Muscle of leg (tissue), 11 donors: ENCODE measurements around the gene BLTP3B. TPM values are rescaled to one million over a fixed set of nuclear protein-coding genes. Genes with fewer than 3 reads are reported as not detected.

ENCODE experiments used
- DNase-seq: peaks from one replicate; pipeline ENCODE4 v3.0.0; 2013
- H3K27ac ChIP-seq: one replicate; pipeline ENCODE4 v1.5.1; 2013; ENCODE audit warnings: mild to moderate bottlenecking, low read length, control low read depth
- H3K27me3 ChIP-seq: one replicate; pipeline ENCODE4 v1.6.1; 2013; ENCODE audit warnings: low read length; ENCODE audit not compliant: control insufficient read depth, insufficient read depth
- H3K36me3 ChIP-seq: one replicate; pipeline ENCODE4 v1.6.1; 2013; ENCODE audit warnings: low read length; ENCODE audit not compliant: control insufficient read depth, insufficient read depth
- H3K4me1 ChIP-seq: one replicate; pipeline ENCODE4 v1.6.1; 2013; ENCODE audit warnings: low read length; ENCODE audit not compliant: control insufficient read depth, insufficient read depth
- H3K4me3 ChIP-seq: one replicate; pipeline ENCODE4 v1.5.1; 2013; ENCODE audit warnings: low read length, control low read depth
- H3K9me3 ChIP-seq: replicated peaks from 2 replicates; pipeline ENCODE4 v1.6.1; 2013; ENCODE audit warnings: low read depth, low read length; ENCODE audit not compliant: control insufficient read depth
- whole genome bisulfite sequencing: methylation state at CpG from one replicate; pipeline ENCODE4 v1.1.5; 2013; ENCODE audit warnings: missing lambda C conversion rate; ENCODE audit not compliant: insufficient coverage; 5-methylcytosine and 5-hydroxymethylcytosine counted together
- polyA plus RNA-seq, 8 donors: library from polyadenylated mRNA; unstranded; fragments of 120-200 nt; gene quantifications; one replicate each; pipeline versions ENCODE4 v1.2.1 to v1.2.3, GENCODE V29; 2013; ENCODE audit warnings: inconsistent platforms in 1 of 8, low replicate concordance in 1 of 8; ENCODE audit not compliant: insufficient read length in 8 of 8, insufficient read depth in 1 of 8
- total RNA-seq: library from RNA; stranded (reverse); fragments of 120-200 nt; gene quantifications from one replicate; pipeline ENCODE4 v1.2.4, GENCODE V29; 2013

The BLTP3B gene
- total and polyA plus RNA-seq, 9 donors, result 10.6 to 20.7 (median 13.3) TPM

DNA sequence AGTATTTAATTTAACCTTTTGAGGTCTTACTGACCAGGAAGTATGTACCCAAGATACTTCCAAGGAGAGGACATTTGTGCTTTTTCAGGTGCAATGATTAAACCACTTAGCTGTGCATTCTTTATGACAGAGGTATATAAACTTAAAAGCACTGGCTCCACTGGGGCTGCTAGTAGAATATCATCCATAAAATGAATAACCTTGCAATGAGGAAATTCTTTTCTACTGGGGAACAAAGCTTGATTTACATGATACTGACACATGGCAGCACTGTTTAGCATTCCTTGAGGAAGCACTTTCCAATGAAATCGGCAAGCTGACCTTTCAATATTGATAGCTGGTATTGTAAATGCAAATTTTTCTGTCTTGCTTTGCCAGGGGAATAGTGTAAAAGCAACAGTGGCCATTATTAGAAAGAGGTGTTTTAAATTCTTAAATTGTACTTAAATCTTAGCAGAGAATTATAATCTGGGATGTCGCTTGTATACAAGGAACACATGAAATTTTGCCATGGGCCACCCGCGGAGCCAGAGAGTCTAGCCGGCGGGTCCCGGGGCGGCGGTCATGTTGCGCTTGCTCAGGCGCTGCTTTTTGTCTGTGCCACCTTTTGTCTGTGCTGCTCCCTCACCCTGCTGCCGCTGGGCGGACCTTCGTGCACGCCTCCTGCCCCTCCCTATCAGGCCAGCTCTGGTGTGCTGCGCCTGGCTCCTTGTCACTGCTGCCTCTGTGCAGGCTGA is 20.9 kb upstream of the BLTP3B start:
- peak; percentile 73 for DNase-seq
- H3K9me3 ChIP-seq, result no peaks in the 10 kb centered on the region
- no peak overlapping the region for H3K27ac ChIP-seq
- H3K36me3 ChIP-seq, result no peaks in the 10 kb centered on the region
- peaks cover 24% of the 10 kb centered on the region for H3K4me1 ChIP-seq
- peak overlapping the region; percentile 15 for H3K4me3 ChIP-seq
- WGBS, result 3% methylated on average over 16 of the region's 16 CpGs
- peaks cover 4% of the 10 kb centered on the region for H3K27me3 ChIP-seq

DNA sequence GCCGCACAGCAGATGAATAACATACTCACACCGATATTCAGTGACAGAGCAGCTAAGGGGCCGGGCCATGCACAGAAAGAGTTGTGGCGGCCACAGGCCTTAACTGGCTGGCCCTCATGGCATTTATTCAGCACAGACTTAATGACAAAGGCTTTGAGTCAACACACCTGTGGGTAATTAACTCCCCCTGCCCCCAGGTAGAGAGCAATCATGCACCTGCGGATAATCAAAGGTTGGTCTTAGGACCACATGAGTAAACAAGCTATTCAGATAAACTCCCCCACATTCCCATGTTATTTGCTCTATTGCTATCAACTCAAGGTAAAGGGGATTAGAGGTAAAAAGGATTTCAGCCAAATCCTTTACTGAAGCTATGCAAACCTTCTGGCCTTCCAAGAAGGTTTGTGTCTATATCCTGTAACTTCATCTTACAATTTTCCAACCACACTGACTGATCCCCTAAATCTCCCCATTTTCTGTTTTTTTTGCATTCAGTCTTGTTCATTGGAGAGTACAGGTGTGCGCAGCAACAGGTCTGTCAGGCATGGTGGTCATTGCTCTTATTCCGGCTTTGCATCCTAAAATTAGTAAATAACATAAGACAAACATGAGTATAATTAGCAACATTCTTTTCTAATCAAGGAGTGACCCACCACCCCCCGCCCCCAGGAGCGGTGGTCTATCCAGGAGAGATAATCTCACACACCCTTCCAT is 16.9 kb upstream of the BLTP3B start:
- no peak overlapping the region for H3K4me3 ChIP-seq
- peaks cover 4% of the 10 kb centered on the region for H3K27me3 ChIP-seq
- 100% methylated on average over 3 of the region's 9 CpGs for WGBS
- H3K27ac ChIP-seq, result no peak overlapping the region
- no peak for DNase-seq
- no peaks in the 10 kb centered on the region for H3K36me3 ChIP-seq
- no peaks in the 10 kb centered on the region for H3K9me3 ChIP-seq
- H3K4me1 ChIP-seq, result peaks cover 26% of the 10 kb centered on the region

DNA sequence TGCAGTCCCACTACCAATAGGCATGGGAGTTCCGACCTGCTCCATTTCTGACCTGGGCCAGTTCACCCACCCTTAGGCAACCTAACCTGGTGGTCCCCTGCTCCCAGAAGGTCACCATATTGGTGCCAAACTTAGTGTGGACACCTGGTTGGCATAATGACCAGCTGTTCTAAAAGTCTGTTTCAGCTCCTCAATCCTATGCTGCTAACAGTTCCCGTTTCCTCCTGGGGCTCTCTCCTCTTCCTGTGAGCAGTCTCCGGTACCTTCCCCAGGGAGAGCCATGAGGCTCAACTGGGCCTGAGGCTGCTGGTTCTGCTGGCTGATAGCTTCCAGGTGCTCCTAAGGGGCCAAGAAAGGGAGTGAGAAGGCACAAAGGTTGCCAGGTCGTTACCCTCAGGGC is 15.9 kb upstream of the BLTP3B start:
- no peaks in the 10 kb centered on the region for H3K9me3 ChIP-seq
- 90% methylated on average over 2 of the region's 4 CpGs for WGBS
- no peak for DNase-seq

GRCh38 chr12:100157427-100157821 is 14.8 kb upstream of the BLTP3B start:
- Histone ChIP-seq H3K27ac (peak overlapping the region; percentile 6), H3K4me3 (no peak overlapping the region), H3K27me3 (no peaks in the 10 kb centered on the region), H3K4me1 (peaks cover 19% of the 10 kb centered on the region), H3K36me3 (no peaks in the 10 kb centered on the region), H3K9me3 (no peaks in the 10 kb centered on the region)
- no peak for DNase-seq
- 86% methylated on average over 7 of the region's 8 CpGs for WGBS

More for the DNA sequence above, 15.9 kb upstream of the BLTP3B start:
- Histone ChIP-seq H3K4me3 (no peak overlapping the region), H3K36me3 (no peaks in the 10 kb centered on the region), H3K27ac (no peak overlapping the region), H3K27me3 (no peaks in the 10 kb centered on the region), H3K4me1 (peaks cover 19% of the 10 kb centered on the region)

DNA sequence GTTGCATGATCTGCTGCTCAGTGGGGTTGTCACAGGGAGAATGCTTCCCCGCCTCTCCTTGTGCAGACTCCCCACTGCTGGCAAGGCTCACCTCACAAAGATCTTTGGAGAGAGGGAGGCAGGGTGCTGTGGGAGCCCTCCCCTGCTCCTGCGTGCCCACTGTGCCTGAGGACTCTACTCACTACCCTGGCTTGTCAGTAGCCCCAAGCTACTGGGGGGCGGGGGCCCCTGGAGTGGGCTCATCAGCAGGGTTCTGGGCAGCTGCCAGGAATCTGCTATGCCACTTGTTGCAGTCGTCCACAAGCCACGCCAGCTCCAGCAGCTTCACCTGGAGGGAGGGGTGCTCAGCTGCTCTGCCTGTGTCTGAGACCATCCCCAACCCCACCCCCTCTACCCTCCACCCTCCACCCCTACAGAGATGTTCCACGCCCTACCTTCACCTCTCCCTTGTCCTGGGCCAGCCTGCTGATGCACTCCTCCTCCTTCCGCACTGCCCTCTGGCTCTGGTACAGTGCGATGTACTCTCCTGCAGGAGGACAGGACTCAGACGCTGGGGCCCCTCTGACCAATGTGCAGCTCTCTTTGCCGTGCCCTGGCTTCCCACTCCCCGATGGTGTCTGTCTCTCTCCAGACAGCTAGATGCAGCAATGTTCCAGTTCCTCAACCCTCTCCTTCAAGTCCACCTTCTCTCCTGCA is 14.2 kb upstream of the BLTP3B start:
- H3K27me3 ChIP-seq, result no peaks in the 10 kb centered on the region
- H3K4me1 ChIP-seq, result peaks cover 19% of the 10 kb centered on the region
- peak overlapping the region; percentile 6 for H3K27ac ChIP-seq
- DNase-seq, result no peak
- no peak overlapping the region for H3K4me3 ChIP-seq
- H3K9me3 ChIP-seq, result no peaks in the 10 kb centered on the region
- 77% methylated on average over 9 of the region's 11 CpGs for WGBS
- no peaks in the 10 kb centered on the region for H3K36me3 ChIP-seq

DNA sequence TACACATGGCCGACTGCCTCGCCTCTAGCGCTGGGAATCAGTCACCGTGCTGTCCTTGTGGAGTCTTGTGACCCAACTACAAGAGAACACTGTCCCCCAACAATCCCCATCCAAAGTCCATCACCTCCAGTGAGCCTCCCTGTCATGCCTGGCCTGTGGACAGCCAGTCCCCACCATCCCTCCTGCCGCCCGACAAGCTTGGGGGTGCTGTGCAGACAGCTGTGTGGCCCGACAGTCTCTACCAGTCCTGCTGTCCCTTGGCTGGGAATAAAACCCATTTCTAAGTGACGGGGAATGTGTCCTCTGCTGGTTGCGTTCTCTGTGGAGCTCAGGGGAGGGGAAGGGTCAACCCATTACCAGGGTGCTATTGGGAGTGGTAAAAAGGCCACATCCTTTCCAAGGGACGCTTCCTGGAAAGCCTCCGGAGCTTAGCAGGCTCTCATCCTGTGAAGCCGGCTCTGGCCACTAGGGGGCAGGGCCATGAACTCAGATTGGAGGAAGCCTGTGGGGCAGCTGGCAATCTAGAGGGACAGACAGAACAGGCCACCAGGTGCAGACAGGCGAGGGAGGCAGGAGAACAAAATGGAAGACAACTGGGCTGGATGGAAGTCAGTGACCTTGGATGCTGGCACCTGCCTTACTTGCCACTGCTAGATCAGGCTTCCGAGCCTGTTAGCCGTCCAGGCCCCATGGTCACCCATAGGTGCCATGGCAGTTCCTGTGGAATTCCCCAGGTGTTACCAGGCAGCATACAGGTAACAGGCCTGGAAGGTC is 12.0 kb upstream of the BLTP3B start:
- Histone ChIP-seq H3K4me1 (peaks cover 19% of the 10 kb centered on the region), H3K9me3 (no peaks in the 10 kb centered on the region), H3K27me3 (no peaks in the 10 kb centered on the region), H3K27ac (no peak overlapping the region), H3K36me3 (no peaks in the 10 kb centered on the region), H3K4me3 (no peak overlapping the region)
- 57% methylated on average over 12 of the region's 15 CpGs for WGBS
- peak; percentile 42 for DNase-seq

- no peak overlapping the region for H3K4me3 ChIP-seq
- H3K9me3 ChIP-seq, result no peaks in the 10 kb centered on the region
- H3K27ac ChIP-seq, result no peak overlapping the region
- H3K36me3 ChIP-seq, result no peaks in the 10 kb centered on the region
- no peaks in the 10 kb centered on the region for H3K27me3 ChIP-seq
- DNase-seq, result no peak
- H3K4me1 ChIP-seq, result peaks cover 12% of the 10 kb centered on the region
- WGBS, result 88% methylated on average over 9 of the region's 10 CpGs
Measured at GRCh38 chr12:100153131-100153530, 10.5 kb upstream of the BLTP3B start.

GRCh38 chr12:100151769-100152168 is 9.1 kb upstream of the BLTP3B start:
- H3K27ac ChIP-seq, result no peak overlapping the region
- H3K9me3 ChIP-seq, result no peaks in the 10 kb centered on the region
- H3K36me3 ChIP-seq, result no peaks in the 10 kb centered on the region
- 91% methylated on average over 1 of the region's 2 CpGs for WGBS
- DNase-seq, result no peak
- H3K27me3 ChIP-seq, result no peaks in the 10 kb centered on the region
- H3K4me1 ChIP-seq, result no peaks in the 10 kb centered on the region
- H3K4me3 ChIP-seq, result no peak overlapping the region

GRCh38 chr12:100146252-100146651 is 3.6 kb upstream of the BLTP3B start:
- H3K27me3 ChIP-seq, result no peaks in the 10 kb centered on the region
- no peaks in the 10 kb centered on the region for H3K9me3 ChIP-seq
- no CpG with 5 or more reads among the region's 2 CpGs for WGBS
- DNase-seq, result no peak
- no peak overlapping the region for H3K4me3 ChIP-seq
- peaks cover 3% of the 10 kb centered on the region for H3K4me1 ChIP-seq
- H3K27ac ChIP-seq, result no peak overlapping the region
- H3K36me3 ChIP-seq, result no peaks in the 10 kb centered on the region
